ENCODE results near the gene FOXN4.
A peak's percentile ranks its signal among the peaks of the same experiment; 100 is the strongest.

GRCh38 chr12:109255377-109255776 is 53.7 kb downstream of the FOXN4 start:
- TF ChIP-seq CTCF (conservative IDR thresholded peaks at IDR 0.05 in 1 of 2, IDR thresholded peaks at IDR 0.05 in 1 of 2; ENCODE audit: low read depth in 1 of 2, low read length in 2 of 2) (peak in 1 of 2 donors; percentile 21), EZH2 (IDR thresholded peaks at IDR 0.05; ENCODE audit: low read length, missing control alignments) (no peak)

Data from fibroblast of lung (primary cell).